Heart left ventricle (tissue), 13 donors: ENCODE results near the gene ANKRD34A.
A peak's percentile ranks its signal among the peaks of the same experiment; 100 is the strongest.

Source experiments
- CTCF ChIP-seq, 12 donors: fragments of 200-600 bp; sonication (generic) in 4 of 12; IDR thresholded peaks; one replicate each; pipeline versions ENCODE4 v1.5.0 to v1.8.0; 2018 to 2022; ENCODE audit warnings: antibody characterized with exemption in 12 of 12, mild to moderate bottlenecking in 5 of 12
- POLR2A ChIP-seq, 2 donors: fragments of 450-650 bp; IDR thresholded peaks; one replicate each; pipeline ENCODE4 v1.6.1; 2017; ENCODE audit warnings: antibody characterized with exemption in 2 of 2, mild to moderate bottlenecking in 2 of 2, moderate library complexity in 2 of 2
- donor health status: ischemic (EF 13 %, LVEDD 7.1; RV severe dilation, severe dysfunction).
- donor health status: DM: no; HTN: yes; CAD: no.
- donor health status: DM: no; HTN: no; CAD: no.
- donor health status: ischemic (EF 25% LVEDD 6.9; RV normal size, moderate dysfunction).
- donor health status: ischemic (EF 25% LVEDD 5.7; RV mildly dilated, moderate dysfunction).
- donor health status: ischemic (EF 35%, LVEDD 5.7; RV mildly dilated, moderate dysfunction).
- donor health status: nonischemic (EF 11% LVEDD 7.7; RV severe dilation, severe dysfunction).
- donor health status: DM: yes; HTN: yes; CAD: no.
- donor health status: PGD.
- donor health status: ischemic (EF 29% LVEDD 5.4; RV normal size, mild dysfunction).
- donor health status: nonischemic (EF 23%, LVEDD 6.1; RV moderate dilation, normal function).

- TF ChIP-seq CTCF (IDR thresholded peaks at IDR 0.05) = peak; percentile 60 to 90 (median 84)
- no peak for TF ChIP-seq POLR2A (IDR thresholded peaks at IDR 0.05)
Measured at GRCh38 chr1:146012703-146013558, 48.6 kb upstream of the ANKRD34A start.
